Retina (tissue), 1 donor: ENCODE data around the gene FN3K.
"Not testable (repeated sequence)": the region's sequence is repeated elsewhere in the genome, so short reads cannot be mapped to it uniquely, and the experiment has no call there.

ENCODE experiments used
- DNase-seq: peaks from one replicate; pipeline ENCODE4 v3.0.0-alpha.2; 2016

Gene FN3K

DNA sequence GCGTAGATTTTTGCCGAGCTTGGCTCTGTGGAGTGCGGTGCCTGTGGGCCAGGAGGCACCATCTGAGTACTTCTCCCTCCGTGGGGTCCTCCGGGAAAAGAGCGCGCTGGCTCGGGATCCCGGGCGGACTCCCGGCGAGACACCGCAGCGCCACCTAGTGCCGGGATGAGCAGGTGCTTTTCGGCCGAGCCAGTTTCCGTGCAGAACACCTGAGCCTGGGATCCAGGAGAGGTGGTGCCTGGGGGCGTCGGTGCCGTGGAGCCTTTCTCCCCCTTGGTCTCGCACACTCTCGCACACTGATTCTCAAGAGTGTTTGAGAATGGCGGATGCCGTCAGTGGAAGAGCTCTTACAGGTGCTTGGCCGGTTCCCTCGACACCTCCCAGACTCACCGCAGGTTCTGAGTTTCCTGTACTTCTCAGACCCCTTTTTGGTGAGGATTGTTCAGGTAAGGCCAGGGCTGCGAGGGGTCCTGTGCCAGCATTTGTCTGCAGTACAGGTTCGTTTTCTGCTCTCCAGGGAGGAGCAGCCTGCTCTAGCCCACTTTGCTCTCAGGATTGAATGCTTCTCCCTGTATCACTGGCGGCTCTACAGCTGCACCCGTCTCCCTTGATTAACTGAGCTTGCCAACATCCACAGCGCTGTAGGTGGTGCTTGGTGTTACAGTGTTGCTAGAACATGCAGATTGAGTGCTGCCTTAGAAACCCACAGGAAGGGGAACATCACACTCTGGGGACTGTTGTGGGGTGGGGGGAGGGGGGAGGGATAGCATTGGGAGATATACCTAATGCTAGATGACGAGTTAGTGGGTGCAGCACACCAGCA lies 39.8 kb downstream of the FN3K start:
- peak; percentile 75 for DNase-seq

DNA sequence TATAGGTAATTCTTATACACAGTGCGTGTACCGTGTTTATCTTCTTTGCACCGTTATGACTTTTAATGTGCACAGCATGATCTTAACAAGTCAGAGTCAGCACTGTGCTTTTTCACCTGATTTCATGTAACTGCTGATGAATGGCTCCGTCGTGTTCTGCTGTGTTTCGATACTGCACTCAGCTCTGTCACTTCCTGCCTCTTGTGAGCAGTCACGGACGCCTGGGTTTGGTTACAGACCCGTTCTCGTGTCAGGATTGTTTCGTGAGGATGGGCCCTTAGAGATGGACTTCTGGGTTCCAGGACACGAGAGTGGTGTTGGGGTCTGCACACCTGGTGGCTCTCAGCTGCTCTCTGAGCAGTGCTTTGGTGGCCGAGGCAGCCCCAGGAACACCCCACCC lies 41.0 kb downstream of the FN3K start:
- no peak for DNase-seq

DNA sequence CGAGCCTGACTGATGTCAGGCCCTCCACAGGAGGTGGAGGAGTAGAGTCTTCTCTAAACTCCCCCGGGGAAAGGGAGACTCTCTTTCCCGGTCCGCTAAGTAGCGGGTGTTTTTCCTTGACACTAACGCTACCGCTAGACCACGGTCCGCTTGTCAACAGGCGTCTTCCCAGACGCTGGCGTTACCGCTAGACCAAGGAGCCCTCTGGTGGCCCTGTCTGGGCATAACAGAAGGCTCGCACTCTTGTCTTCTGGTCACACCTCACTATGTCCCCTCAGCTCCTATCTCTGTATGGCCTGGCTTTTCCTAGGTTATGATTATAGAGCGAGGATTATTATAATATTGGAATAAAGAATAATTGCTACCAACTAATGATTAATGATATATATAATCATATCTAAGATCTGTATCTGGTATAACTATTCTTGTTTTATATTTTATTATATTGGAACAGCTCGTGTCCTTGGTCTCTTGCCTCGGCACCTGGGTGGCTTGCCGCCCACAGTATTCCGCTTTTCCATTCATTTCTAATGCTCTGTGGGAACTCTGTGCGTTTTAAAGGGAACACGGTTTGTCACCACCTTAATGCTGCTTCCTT lies 42.5 kb downstream of the FN3K start:
- not testable (repeated sequence) for DNase-seq

DNA sequence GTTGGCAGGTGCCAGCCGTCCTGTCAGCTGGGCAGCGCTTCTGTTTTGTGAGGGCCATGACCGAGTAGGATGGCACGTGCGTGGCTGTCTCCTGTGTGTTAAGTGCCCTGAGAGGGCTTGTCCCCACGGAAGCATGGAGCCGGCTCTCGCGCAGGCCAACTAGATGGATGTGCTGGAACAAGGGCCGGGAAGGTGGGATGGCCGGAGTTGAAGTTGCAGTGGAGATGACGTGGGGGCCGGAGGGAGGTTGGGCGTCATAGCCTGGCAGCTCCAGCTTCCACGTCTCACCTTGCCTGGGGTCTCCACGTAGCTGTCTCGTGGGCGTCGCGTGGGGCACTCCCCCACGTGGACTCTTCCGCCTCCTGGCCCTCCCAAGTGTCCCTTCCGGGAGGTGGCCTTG lies 44.1 kb downstream of the FN3K start:
- no peak for DNase-seq

DNA sequence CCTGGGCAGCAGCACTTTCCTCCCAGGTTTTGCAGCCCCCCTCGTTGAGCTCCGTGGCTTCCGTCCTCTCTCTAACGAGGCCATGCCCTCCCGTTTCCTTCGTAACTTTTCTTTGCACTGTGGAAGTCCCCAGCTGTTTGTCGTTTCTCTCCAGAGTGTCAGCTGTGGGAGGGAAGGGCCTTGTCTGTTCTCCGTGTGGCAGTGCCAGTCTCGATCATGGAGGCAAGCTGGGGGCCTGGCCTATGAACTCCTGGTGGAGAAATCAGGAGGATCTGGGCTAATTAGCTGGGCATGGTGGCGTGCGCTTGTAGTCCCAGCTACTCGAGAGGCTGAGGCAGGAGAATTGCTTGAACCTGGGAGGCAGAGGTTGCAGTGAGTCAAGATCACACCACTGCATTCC lies 44.8 kb downstream of the FN3K start:
- DNase-seq, result no peak

DNA sequence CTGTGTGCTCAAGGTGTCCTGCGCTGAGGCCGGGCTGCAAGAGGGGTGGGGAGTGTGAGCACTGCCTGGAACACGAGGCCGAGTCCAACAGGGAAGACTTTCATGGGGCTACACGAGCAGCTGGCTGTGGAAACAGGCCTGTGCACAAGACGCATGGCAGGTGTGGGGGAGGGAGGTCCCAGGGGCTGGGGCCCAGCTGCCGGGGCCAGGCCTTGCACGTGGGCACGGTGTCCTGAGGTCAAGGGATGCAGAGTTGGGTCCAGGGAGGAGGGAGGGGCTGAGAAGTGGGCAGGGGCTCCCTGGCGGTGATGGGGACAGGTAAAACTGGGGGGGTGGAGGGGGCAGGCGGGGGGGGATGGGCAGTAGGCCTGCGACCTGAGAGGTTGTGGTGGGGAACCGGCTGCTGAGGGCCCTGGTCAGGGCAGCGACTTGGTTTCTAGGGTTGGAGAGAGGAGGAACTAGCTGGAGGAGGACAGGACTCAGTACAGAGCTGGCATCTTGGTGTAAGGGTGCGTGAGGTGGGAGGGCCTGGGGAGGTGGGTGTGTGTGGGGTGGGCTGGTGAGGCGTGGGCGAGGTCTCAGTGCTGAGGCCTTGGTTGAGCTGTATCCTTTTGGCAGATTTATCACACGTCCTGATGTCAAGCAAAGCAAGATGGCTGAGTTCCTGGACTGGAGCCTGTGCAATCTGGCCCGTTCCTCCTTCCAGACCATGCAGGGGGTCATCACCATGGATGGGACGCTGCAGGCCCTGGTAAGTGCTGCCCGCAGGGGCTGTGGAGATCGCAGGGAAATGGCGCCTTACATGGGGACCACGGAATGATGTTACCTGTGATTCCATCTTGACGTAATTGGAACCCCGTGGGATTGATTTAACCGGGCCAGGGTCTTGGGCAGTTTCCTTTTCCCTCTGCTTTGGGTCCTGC lies 45.8 kb downstream of the FN3K start:
- DNase-seq, result no peak

DNA sequence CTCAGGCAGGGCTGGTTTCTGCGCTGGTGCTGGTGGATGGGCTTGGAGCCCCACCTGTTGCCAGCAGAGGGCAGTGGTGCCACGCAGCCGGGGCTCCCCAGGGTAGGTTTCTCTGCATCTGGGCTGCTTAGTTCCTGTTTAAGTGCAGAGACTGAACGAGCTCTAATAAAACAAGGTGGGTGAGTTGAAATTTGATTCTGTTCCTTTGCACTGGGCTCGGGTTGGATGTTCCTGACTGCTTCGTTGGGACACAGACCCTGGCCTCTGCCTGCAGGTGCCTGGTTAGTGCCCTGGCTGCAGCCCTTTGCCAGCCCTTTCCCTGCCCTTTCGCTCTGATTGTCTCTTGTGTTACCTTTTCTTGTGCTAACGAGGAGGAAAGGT lies 46.5 kb downstream of the FN3K start:
- peak; percentile 90 for DNase-seq

DNA sequence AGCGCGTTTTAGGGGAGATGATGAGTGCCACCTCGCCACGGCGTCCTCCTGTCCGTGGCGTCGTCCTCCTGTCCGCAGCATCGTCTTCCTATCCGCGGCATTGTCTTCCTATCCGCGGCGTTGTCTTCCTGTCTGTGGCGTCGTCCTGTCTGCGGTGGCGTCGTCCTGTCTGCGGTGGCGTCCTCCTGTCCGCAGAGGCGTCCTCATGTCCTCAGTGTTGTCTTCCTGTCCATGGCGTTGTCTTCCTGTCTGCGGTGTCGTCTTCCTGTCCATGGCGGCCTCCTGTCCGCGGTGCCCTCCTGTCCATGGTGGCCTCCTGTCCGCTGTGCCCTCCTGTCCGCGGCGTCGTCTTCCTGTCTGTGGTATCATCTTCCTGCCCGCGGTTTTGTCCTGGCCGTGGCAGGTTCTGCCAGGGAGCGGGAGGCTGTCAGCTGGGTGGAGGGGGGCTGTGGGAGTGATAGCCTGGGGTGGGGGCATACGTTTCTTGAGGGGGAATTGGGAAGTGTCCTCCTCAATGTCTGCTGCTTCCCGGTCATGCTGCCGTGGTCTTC lies 47.3 kb downstream of the FN3K start:
- DNase-seq, result no peak

DNA sequence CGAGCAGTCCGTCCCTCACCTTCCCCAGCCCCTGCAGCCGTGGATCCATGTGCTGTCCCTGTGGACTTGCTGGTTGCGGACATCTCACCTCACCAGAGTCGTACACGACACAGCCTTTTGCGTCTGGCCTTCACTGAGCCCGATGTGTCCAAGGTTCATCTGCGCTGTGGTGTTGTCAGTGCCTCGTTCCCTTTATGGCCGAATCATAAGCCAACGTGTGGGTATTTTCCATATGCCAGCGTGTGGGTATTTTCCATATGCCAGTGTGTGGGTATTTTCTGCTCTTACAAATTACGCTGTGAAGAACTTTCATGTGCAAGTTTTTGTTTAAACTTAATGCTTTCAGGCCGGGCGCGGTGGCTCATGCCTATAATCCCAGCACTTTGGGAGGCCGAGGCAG lies 48.1 kb downstream of the FN3K start:
- DNase-seq, result no peak

DNA sequence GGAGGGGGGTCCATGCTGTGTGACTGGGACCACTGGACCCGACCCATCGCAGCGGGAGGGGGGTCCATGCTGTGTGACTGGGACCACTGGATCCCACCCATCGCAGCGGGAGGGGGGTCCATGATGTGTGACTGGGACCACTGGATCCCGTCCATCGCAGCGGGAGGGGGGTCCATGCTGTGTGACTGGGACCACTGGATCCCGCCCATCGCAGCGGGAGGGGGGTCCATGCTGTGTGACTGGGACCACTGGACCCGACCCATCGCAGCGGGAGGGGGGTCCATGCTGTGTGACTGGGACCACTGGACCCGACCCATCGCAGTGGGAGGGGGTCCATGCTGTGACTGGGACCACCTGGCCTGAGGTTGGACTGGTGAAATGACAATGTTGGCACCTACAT lies 50.2 kb downstream of the FN3K start:
- not testable (repeated sequence) for DNase-seq

DNA sequence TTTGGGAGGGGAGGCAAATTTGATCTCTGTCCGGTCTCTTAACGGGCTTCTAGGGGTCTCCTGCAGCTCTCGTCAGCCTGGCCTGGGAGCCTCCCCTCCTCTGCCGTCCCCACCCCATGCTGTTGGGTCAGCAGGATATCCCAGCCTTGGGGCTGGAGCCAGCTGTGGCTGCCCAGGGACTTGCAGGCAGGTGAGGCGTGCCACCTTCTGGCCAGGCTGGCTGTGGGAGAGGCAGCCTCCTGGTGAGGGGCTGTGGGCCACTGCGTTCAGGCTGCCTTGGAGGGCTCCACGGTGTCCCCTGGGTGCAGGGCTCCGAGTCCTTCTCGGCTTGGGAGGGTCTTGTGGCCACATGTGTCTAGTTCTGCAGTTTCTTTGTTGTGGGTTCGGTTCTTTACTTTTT lies 51.0 kb downstream of the FN3K start:
- DNase-seq, result no peak

DNA sequence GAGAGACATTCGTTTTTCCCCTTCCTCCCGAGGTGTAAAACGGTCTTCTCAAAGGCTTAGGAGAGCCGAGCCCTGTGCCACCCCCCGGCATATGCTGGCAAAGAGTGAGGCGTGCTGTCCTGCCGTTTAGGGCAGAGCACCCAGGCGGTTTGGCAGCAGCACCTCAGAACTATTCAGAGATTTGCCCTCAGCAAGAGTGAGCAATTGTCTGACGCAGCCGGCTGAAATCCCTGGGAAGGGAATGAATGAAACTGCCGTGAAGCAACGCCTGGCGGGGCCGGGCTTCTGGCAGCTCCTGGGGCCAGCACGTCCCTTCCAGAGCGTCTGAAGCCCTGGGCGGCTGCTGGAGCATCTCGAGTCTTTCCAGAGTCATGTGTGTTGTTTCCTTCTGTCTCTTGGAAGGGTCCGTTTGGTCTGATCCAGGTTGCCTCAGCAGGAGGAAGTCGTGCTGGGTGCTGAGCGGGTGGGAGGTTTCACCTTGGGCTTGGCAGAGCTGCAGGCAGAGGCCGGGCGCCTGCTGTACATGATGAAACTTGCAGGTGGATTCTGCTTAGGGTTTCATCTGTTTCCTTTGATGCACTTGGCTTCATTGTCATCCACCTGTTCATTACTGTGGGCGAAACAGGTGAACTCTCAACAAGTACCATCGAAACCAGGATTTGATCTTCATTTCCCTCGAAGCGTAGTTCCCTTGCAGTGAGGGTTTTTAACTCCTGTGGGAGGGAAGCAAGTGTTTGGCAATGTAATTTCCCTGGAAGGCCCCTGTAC lies 51.9 kb downstream of the FN3K start:
- DNase-seq, result no peak

DNA sequence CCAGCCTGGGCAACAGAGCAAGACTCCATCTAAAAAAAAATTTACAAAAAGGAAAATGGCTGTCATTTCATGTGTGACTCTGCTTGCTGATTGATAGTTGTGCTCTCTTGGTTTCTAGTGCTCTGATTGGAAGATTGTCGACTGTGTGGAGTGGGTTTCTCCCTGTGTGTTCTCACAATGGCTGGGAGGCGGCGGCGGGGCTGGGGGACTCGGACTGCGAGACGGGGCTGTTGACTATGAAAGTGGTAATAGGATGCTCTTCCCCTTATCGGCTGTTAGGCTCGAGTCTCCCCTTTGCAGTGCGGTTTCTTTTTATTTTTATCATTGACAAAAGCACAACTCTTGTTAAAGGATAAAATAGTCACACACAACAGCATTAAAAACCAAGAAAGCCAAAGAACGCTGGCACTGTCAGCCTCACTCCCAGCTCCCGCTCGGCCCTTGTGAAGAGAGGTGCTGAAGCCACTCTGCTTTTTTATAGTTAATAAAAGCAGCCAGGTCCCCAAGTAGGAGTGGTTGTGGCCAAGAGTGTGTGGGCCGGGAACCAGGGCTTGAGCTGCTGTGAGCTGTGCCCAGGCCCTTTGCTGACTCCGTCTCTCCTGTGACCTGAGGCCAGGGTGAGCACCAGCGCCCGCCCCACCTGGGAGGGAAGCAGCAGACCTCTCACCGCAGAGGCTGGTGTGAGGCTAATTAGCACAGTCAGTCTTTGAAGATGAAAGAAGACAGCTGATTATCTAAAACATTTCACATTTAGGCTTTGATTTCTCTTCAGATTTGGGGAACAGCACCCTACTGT lies 53.0 kb downstream of the FN3K start:
- DNase-seq, result no peak

DNA sequence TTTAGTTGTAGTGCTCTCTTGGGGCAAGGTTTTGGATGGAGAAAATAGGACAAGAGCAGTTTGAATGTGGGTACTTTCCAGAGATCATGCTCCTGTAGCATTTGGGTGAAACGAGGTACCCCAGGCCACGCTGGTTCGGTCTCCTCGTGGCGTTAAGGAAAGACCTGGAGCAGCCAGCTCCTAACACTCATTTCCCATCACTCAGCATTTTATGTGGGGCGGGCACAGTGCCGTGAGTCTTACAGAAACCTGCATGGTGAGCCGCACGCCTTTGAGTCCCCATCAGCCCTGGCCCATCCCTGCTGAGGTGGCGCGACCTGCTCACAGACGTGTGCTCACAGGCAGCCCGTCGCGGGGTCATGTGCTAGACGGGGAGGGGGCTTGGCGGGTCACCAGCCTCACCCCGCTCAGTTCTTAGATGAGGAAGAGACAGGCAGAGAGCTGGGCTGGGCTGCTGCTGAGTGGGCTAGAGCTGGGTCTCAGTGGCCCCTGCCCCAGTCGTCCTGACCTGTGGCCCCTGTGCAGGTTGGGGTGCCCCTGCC lies 53.7 kb downstream of the FN3K start:
- no peak for DNase-seq

DNA sequence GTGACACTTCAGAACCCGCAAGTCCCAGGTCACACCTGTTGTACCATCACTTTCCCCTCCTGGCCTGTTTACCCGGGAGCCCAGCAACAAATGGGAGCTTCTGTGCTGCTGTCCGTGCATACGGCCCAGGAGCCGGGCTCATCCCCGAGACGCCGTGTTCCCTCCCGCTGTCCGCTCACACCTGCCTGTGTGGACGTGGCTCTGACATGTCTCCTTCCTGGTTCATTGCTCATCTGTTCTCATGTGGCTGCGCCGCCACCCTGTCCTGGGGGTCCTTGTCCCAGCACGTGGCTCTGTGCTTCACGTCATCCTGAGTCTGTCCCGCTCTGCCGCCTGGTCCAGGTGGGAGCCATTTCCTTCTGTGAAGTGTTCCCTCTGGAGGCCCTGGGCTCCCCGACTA lies 54.4 kb downstream of the FN3K start:
- no peak for DNase-seq

DNA sequence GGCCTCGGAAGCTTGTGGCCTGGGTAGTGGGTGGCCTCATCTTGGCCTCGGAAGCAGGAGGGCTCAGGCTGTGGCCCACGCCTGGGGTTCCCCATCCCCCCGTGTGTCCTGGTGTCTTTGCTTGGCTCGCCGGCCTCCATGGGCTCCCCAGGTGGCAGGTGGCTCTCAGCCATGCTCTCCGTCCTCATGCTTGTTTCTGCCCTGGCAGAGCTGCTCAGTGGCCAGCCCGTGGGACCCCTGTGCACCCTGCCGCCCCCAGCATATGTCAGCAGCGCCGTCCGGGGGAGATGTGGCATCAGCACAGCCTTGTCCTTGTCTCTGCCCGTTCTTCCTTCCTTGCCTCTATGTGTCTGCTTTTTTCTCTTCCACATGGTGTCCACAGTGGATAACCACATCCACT lies 55.0 kb downstream of the FN3K start:
- no peak for DNase-seq

DNA sequence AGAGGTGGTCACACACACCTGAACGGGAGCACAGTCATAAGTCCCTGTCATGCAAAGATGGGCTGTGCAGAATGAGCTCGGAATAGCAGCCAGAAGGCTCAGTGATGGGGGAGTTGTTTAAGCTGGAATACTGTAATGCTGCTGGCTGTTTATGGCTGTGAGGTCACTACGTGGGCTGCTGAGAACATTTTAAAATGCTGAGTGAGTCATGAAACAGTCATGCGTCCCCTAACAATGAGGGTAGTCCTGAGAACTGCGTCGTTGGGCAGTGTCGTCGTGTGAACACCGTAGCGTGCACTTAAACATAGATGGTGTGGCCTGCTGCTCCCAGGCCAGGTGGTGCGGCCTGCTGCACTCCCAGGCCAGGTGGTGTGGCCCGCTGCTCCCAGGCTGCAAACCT lies 56.1 kb downstream of the FN3K start:
- DNase-seq, result no peak

DNA sequence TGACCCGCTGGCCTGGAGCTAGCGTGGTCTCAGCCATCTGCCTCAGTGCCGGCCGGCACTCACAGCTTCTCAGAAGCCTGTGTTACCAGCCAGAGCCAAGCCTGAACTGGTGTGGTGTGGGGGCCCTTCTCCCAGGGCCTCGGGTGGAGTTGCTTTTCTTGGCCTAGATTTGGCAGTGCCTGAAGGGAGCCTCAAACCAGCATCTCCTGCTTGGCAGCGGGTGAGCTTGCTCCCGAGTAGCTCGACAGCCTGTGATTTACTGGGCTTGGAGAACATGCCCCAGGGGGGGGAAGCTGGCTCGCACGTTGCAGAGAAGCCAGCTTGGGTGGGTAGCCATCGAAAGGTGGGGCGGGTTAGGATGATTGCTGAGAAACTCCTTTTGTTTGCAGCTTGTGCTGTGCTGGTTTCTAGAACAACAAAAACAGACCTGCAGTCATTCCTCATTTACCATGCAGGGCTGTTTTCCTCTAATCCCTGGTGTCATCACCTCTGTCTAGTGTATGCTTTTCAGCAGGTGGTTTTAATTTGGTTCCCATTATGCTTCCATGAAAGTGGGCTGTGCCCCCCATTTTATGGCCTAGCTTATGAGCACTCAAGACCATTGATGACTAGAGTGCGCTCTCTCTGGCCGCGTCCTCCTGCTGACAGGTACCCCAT lies 58.7 kb downstream of the FN3K start:
- DNase-seq, result no peak

DNA sequence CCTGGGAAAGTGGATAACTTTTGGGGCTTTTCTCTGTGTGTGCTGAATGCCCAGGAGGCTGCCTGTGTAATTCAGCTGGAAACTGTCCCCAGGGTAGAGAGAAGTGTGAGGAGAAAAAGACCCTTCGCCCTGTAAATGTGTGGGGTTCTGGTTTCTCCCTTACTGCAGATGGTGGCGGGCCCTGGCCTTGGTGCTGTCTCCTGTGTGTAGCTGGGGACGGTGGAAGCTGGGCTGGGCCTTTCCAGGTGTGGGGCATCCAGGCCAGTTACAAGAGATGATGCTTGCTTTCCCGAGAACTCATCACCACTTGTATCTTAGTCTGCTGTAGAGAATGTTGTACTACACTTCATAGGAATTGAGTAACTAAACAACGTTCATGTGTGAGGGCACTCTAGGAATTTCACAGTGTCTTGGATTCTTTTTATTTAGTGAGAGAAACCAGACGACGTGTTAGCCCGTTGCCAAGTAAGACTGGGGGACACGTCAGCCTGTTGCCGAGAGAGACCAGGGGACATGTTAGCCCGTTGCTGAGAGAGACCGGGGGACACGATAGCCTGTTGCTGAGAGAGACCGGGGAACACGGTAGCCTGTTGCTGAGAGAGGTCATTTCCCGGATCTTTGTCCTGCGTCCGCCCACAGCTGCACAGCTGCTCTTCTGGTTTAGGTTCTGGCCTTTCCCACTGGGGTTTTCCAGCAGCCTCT lies 59.5 kb downstream of the FN3K start:
- DNase-seq, result no peak

DNA sequence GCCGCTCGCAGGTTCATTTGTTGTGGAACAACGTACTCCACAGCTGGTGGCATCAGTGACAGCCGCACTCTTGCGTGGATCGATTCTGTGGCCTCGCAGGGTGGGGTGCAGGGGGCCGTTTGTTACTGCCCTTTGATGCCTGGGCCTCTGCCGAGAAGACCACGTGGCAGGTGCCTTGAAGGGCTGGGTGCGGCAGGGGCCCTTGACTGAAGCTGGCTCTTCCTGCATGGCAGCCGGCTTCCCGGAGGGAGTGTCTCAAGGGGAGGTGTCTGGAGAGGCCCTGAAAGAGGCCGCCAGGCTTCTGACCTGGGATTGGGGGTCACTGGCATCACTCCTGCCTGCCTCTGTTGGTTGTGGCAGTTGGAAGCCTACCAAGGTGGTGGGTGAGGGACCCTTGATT lies 60.2 kb downstream of the FN3K start:
- DNase-seq, result no peak
